ENCODE results near the gene UBE2L5.

The UBE2L5 gene

DNA sequence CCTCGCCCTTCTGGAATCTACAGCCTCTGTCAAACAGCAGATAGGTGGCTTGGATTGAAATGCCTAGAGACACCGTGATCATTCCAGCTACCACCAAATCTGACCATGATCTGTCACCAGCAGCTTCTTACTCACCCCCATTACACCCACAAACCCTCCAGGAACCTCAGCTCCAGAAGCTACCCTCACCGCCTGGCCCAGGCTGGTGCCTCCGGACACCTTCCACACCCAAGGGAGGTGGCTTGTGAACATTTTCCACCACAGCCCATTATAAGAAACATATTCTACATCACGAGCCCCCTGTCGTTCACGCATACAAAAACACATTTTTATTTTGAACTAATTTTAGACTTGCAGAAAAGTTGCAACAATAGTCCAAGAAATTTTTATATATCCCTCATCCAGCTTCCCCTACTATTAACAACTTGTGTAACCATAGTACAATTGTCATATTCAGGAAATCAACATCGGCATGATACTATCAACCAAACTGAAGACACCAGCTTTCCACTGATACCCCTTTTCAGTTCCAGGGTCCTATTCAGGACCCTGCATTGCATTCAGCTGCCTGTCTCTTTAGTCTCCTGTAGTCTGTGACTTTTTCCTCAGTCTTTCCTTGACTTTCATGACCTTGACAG, 15.4 kb upstream of the UBE2L5 start:
- no peak for DNase-seq (ENCODE audit: low spot score)

- DNase-seq (ENCODE audit: low spot score) = peak; percentile 73
Observed at GRCh38 chr13:30408319-30409101, 13.8 kb upstream of the UBE2L5 start.

GRCh38 chr13:30409886-30410704, 12.2 kb upstream of the UBE2L5 start:
- no peak for DNase-seq (ENCODE audit: low spot score)

- DNase-seq (ENCODE audit: low spot score) = no peak
Observed at GRCh38 chr13:30410705-30411125, 11.6 kb upstream of the UBE2L5 start.

DNA sequence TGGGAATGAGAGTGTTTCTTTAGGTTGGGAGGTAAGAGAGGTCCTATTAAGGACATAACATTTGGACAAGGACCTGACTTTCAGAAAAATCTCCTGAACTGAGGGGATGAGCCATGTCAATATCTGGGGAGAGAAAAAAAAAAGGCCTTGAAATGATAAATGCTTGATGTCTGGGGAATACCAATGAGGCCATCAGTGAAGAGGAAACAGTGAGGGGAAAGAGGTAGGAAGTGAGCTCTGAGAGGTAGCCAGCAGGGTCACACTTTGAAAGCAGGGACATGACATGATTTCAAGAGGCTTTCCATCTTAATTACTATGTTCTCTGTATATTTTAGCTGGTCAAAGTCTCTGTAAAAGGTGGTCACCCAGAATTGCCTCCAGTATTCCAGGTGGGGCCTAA, 9.9 kb upstream of the UBE2L5 start:
- no peak for DNase-seq (ENCODE audit: low spot score)

- no peak for DNase-seq (ENCODE audit: low spot score)
Observed at GRCh38 chr13:30413842-30414241, 8.5 kb upstream of the UBE2L5 start.

GRCh38 chr13:30415430-30416030, 6.8 kb upstream of the UBE2L5 start:
- DNase-seq (ENCODE audit: low spot score) = no peak

DNA sequence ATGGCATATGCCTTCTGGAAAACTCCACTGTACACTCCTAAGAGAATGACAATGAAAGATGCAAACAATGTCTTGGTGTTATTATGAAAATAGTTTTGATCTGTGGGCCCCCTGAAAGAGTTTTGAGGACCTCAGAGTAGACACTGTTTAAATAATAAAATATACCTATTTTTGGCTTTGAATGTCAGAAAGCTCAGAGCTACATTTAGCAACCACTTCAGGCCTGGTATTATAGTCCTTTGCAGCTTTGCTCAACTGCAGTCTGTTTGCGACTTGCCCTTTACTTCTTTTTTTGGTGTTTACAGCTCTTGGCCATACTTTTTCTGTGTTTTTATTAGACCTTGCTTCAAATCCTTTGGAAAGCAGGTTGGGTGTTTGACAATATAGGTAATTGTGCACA, 5.8 kb upstream of the UBE2L5 start:
- DNase-seq (ENCODE audit: low spot score) = no peak

DNA sequence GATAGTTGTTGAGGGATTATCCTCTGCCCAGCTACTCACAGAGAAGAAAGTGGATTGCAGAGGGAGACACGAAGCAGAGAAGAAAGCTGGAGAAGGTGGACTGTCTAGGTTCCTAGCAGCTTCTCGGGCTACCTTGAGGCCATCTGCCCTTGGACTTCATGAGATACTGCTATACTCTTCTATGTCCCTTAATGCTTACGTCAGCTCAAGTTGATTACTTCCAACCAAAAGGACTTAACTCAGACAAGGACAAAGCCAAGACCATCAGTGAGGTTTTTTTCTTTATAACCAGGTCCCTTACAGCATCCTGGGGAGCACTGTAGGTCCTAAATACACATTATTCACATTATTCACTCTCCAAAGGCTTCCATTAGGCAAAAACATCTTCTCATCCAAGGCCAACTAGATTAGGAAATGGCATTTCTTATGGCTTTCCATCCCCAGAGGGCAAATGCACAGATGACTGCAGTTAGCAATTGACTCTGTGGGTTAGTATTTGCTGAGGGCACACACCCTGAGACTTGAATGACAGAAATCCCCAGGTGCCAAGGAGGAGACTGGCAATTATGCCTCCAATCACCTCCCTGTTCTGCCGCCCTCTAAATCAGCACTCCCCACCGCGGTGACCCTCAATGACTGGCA, 4.1 kb upstream of the UBE2L5 start:
- DNase-seq (ENCODE audit: low spot score) = no peak

GRCh38 chr13:30418717-30419459, 3.4 kb upstream of the UBE2L5 start:
- DNase-seq (ENCODE audit: low spot score) = no peak

GRCh38 chr13:30421093-30422053, 920 bp upstream of the UBE2L5 start:
- DNase-seq (ENCODE audit: low spot score) = peak; percentile 56

- no peak for DNase-seq (ENCODE audit: low spot score)
Observed at GRCh38 chr13:30423891-30424290, 1.6 kb downstream of the UBE2L5 start.

GRCh38 chr13:30429235-30429634, 6.9 kb downstream of the UBE2L5 start:
- no peak for DNase-seq (ENCODE audit: low spot score)

GRCh38 chr13:30429721-30430694, 7.7 kb downstream of the UBE2L5 start:
- no peak for DNase-seq (ENCODE audit: low spot score)

DNA sequence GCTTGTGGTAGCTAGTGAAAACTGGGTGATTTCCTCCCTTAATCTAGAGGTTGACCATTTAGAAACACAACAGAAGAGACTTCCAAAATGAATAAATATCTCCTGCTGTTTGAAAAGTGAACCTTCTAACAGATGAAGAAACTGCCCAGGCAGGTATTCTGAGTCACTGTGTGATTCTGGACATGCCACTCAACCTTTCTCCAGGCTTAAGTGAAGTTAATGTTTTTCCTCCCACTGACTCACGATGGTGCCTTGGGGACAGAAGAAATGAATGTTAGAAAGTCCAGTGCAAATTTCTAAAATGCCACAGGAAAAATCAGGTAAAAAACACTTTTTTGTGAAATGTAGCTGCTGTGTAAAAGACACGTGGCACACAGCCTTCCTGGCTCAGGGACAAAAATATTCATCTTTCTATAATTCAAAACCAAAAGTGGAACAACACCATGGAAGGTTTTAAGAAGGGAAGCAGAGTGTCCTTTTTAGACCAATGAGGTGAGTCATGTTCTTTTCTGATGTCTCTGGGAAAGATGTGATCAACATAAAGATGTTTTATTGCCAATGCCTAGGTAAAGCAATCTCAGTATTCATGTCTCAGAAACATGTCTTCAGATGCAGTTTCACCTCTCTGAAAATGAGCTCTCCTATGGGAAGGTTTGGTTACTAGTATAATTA, 9.1 kb downstream of the UBE2L5 start:
- no peak for DNase-seq (ENCODE audit: low spot score)

DNA sequence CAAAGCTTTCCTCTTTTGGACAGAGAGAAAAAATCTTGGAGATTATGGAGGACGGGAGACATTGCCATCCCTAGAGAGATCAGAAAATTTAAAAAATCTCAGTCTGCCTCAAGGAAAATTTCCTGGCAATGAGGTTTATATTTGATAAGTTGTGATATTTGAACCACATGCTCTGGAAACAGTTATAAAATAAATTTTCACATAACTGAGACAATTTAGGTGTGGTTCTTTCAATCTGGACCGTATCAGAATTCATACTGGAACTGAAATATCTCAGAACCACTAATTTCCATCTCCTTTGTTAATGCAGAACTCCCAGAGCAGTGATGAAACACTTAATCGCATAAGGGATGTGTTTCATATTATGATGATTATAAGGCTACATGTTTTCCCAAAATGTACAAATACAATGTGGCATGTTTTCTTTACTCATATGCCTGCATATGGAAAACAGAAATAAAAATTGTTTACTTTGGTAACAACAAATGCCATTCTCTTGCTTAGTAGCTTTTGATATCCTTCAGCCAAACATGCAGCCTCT, 13.7 kb downstream of the UBE2L5 start:
- no peak for DNase-seq (ENCODE audit: low spot score)

GRCh38 chr13:30437177-30437576, 14.9 kb downstream of the UBE2L5 start:
- no peak for DNase-seq (ENCODE audit: low spot score)

DNA sequence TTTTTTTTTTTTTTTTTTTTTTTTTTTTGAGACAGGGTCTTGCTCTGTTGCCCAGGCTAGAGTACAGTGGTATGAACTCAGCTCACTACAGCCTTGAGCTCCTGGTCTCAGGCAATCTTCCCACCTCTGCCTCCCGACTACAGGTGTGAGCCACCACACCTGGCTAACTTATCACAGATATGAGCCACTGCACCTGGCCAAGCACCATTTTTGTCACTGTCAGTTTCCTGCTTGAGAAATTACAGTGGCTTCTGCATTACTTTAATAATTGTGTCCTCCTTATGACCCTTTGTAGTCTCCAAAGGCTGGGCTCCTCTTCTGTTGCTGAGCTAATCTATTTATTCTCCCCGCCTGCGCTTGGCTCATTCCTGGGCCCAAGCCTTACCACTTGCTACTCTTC, 16.0 kb downstream of the UBE2L5 start:
- DNase-seq (ENCODE audit: low spot score) = no peak

All from HuH-7 (cell line).